ENCODE results near the gene PSENEN.
"Not testable (repeated sequence)": the region's sequence is repeated elsewhere in the genome, so short reads cannot be mapped to it uniquely, and the experiment has no call there.

Gene PSENEN

GRCh38 chr19:35790981-35791813 is 45.7 kb downstream of the PSENEN start:
- DNase-seq: no peak

DNA sequence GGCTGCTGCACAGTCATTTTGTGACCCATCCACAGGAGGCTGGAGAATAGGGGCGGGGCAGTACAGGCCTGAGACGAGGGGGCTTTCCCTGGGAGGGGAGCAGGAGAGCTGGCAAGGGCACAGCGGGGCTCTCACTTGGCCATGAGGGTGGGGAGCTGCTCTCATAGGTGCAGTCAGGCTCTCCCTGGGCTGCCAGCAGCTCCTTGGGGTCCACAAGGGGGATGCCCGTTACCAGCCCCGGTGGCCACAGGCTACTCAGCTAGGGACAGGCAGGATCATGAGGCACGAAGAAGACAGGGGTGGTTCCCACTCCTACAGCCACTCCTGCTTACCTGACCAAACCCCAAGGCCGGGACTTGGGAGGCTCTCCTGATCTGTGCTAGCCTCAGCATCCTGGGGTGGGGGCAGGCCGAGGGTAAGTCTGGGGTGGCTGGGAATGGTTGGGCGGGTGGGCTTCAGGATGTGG is 46.4 kb downstream of the PSENEN start:
- no peak for DNase-seq

- no peak for DNase-seq
Observed at GRCh38 chr19:35792312-35792711, 46.9 kb downstream of the PSENEN start.

DNA sequence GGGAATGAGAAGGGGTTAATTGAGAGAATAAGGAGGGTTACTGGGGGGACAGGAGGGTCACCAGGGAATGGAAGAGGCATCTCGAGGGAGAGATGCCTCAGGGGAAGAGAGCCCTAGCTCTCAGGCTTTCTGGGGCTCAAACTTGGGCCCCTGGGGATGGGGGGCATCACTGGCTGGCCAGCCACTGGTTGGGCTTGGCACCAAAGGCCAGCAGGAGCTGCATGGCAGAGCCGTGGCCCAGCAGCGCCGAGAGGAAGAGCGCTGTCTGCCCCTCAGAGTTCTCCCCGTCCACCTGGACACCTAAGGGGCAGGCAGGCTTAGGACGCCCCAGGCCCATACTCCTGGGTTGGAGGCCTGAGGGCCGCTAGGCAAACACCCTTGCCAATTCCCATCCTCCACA is 47.4 kb downstream of the PSENEN start:
- DNase-seq: no peak

GRCh38 chr19:35793381-35794165 is 48.1 kb downstream of the PSENEN start:
- DNase-seq: no peak

DNA sequence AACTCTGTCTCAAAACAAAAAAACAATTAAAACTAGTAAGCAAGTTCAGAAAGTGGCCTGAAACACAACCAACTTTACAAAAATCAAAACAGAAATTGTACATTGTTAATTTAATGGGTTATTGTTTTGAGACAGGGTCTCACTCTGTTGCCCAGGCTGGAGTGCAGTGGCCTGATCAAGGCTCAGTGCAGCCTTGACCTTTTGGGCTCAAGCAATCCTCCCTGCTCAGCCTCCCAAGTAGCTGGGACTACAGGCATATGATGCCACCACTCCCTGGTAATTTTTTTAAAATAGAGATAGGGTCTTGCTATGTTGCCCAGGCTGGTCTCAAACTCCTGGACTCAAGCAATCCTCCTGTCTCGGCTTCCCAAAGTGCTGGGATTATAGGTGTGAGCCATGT is 50.1 kb downstream of the PSENEN start:
- DNase-seq: not testable (repeated sequence)

All from femur (tissue), 1 donor.